Measurements from ENCODE around the gene ZNF239. TPM values are rescaled to one million over a fixed set of nuclear protein-coding genes. Genes with fewer than 3 reads are reported as not detected.
"Not testable (repeated sequence)": the region's sequence is repeated elsewhere in the genome, so short reads cannot be mapped to it uniquely, and the experiment has no call there.

Gene ZNF239
- total RNA-seq, 1 donor from 2014 or later: 9.4 TPM

DNA sequence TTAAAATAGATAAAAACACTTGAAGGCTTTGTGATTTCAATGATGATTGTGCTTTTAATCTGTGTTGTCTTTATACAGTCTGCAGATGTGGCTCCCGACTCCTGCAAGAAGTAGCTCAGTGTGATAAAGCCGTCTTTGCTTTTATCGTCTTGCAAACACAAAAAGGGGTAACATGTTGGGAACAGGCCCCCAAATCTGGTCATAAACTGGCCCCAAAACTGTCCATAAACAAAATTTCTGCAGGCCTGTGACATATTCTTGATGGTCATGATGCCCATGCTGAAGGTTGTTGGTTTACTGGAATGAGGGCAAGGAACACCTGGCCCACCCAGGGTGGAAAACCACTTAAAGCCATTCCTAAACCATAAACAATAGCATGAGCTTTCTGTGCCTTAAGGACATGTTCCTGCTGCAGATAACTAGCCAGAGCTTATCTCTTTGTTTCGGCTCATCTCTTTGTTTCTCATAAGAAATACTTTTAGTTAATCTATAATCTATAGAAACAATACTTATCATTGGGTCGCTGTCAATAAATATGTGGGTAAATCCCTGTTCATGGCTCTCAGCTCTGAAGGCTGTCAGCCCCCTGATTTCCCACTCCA lies 17.0 kb upstream of the ZNF239 start:
- peaks cover 20% of the 10 kb centered on the region for H3K4me1 Mint-ChIP-seq
- H3K9me3 Mint-ChIP-seq: peaks cover 2% of the 10 kb centered on the region
- ATAC-seq (ENCODE audit: low read depth): no peak
- POLR2A ChIA-PET: no interaction called here
- H3K36me3 Mint-ChIP-seq (ENCODE audit: low read depth): no peaks in the 10 kb centered on the region
- H3K27me3 Mint-ChIP-seq: peaks cover 12% of the 10 kb centered on the region
- no peak overlapping the region for H3K4me3 Mint-ChIP-seq
- TF ChIP-seq, protein P1, sequence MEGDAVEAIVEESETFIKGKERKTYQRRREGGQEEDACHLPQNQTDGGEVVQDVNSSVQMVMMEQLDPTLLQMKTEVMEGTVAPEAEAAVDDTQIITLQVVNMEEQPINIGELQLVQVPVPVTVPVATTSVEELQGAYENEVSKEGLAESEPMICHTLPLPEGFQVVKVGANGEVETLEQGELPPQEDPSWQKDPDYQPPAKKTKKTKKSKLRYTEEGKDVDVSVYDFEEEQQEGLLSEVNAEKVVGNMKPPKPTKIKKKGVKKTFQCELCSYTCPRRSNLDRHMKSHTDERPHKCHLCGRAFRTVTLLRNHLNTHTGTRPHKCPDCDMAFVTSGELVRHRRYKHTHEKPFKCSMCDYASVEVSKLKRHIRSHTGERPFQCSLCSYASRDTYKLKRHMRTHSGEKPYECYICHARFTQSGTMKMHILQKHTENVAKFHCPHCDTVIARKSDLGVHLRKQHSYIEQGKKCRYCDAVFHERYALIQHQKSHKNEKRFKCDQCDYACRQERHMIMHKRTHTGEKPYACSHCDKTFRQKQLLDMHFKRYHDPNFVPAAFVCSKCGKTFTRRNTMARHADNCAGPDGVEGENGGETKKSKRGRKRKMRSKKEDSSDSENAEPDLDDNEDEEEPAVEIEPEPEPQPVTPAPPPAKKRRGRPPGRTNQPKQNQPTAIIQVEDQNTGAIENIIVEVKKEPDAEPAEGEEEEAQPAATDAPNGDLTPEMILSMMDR (IDR thresholded peaks at IDR 0.05): no peak
- intact Hi-C loops (cut with micrococcal nuclease): no loop called here
- no peak overlapping the region for H3K27ac Mint-ChIP-seq
- no peak for DNase-seq
- CTCF ChIA-PET: no interaction called here

- H3K4me3 Mint-ChIP-seq, H3K4me1 Mint-ChIP-seq, POLR2A ChIA-PET: not testable (repeated sequence)
Measured at GRCh38 chr10:43586730-43587115, 12.3 kb upstream of the ZNF239 start.

GRCh38 chr10:43585981-43586729 lies 11.7 kb upstream of the ZNF239 start:
- POLR2A ChIA-PET: no interaction called here
- CTCF ChIA-PET: no interaction called here
- H3K27me3 Mint-ChIP-seq: peaks cover 22% of the 10 kb centered on the region
- H3K9me3 Mint-ChIP-seq: no peaks in the 10 kb centered on the region
- DNase-seq (no peak), ATAC-seq (ENCODE audit: low read depth) (no peak)
- H3K4me1 Mint-ChIP-seq: no peaks in the 10 kb centered on the region
- TF ChIP-seq, protein P1 (IDR thresholded peaks at IDR 0.05): no peak
- H3K4me3 Mint-ChIP-seq: no peak overlapping the region
- no peak overlapping the region for H3K27ac Mint-ChIP-seq
- H3K36me3 Mint-ChIP-seq (ENCODE audit: low read depth): no peaks in the 10 kb centered on the region
- intact Hi-C loops (cut with micrococcal nuclease): no loop called here

More at GRCh38 chr10:43586730-43587115, 12.3 kb upstream of the ZNF239 start:
- intact Hi-C loops (cut with micrococcal nuclease); H3K9me3 Mint-ChIP-seq; H3K36me3 Mint-ChIP-seq (ENCODE audit: low read depth); H3K27ac Mint-ChIP-seq; DNase-seq; CTCF ChIA-PET; ATAC-seq (ENCODE audit: low read depth): not testable (repeated sequence)
- H3K27me3 Mint-ChIP-seq: peaks cover 20% of the 10 kb centered on the region

- Mint-ChIP-seq H3K4me3 (no peak overlapping the region), H3K9me3 (no peaks in the 10 kb centered on the region), H3K36me3 (ENCODE audit: low read depth) (no peaks in the 10 kb centered on the region), H3K27me3 (peaks cover 22% of the 10 kb centered on the region), H3K27ac (no peak overlapping the region), H3K4me1 (no peaks in the 10 kb centered on the region)
- DNase-seq (no peak), ATAC-seq (ENCODE audit: low read depth) (no peak)
- TF ChIP-seq, protein P1 (IDR thresholded peaks at IDR 0.05): no peak
- POLR2A ChIA-PET: no interaction called here
- CTCF ChIA-PET: no interaction called here
- intact Hi-C loops (cut with micrococcal nuclease): no loop called here
Measured at GRCh38 chr10:43585046-43585445, 10.6 kb upstream of the ZNF239 start.

DNA sequence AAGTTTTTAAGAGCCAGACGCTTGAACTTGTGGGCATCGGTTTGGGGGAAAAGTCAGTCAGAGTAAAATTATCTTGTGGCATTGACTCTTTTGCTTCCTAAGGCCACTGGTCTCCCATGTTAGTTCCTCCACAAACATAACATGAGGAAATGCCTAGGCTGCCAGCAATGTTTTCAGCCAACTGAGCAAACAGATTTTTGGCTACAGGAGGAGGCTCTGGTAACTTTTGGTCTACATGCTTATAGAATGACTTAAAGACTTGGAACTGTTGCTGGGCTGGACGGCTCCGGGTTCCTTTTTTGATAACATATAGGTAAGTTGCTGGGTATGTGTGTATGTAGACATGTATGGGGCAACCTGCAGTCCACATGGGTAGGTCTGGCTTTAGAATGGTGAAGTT lies 9.6 kb upstream of the ZNF239 start:
- Mint-ChIP-seq H3K4me1 (no peaks in the 10 kb centered on the region), H3K9me3 (no peaks in the 10 kb centered on the region), H3K36me3 (ENCODE audit: low read depth) (no peaks in the 10 kb centered on the region), H3K27me3 (peaks cover 22% of the 10 kb centered on the region), H3K27ac (no peak overlapping the region), H3K4me3 (no peak overlapping the region)
- TF ChIP-seq, protein P1 (IDR thresholded peaks at IDR 0.05): no peak
- ATAC-seq (ENCODE audit: low read depth) (no peak), DNase-seq (no peak)
- CTCF ChIA-PET: no interaction called here
- intact Hi-C loops (cut with micrococcal nuclease): no loop called here
- POLR2A ChIA-PET: no interaction called here
